GM18858 (cell line): ENCODE measurements around the gene CASP7.
"Not testable (repeated sequence)": the region's sequence is repeated elsewhere in the genome, so short reads cannot be mapped to it uniquely, and the experiment has no call there.

Experiments used
- ATAC-seq: cut with Tn5 transposase; IDR thresholded peaks from one replicate; pipeline ENCODE4 v1.9.1; 2021; ENCODE audit not compliant: unreplicated experiment

The CASP7 gene

DNA sequence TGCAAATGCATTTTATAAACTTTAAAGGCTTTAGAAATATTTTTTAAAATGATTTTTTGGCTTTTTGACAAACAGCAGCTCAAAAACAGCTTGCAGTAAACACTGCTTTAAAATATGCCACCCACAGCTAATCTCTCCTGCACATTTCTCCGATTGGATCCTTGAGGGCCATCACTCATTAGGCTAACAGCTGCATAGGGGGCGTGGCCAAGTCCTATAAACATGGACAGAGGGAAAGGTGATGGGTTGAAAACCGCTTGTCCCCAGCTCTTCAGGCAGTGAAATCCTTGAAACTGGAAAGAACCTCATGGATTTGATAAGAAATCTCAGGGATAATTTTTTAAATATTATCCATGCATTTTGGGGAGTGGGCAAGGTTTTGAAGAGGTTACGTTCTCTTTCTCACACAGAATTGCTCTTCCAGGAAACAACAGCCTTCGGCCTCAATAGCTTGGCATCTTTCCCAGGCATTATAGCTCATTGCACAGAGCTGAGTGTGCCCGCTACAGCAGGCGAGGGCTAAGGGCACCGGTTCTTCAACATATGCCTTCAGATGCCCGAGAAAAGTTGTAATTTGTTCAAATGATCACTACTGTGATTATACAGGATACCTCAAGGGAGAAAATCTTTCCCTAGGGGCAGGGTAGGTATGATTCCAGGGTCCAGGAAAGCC, 73.4 kb downstream of the CASP7 start:
- ATAC-seq = no peak

DNA sequence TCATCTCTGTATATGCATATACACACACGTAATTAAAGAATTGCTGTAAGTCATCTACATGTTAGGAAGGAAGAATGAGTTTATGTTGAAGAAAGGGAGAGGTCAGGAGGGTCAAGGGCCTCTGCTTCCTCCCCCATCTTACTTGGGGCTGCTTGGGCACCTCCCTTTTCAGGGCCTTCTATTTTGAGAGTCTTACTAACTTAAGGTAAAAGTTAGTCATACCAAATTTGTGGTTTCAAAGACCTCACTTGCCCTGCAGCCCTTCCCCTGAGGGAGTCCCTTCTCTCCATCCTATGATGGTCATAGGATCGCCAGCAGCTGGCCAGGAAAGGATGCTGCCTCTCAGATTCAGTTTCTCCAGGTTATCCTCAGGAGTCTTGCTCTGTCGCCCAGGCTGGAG, 74.4 kb downstream of the CASP7 start:
- no peak for ATAC-seq

DNA sequence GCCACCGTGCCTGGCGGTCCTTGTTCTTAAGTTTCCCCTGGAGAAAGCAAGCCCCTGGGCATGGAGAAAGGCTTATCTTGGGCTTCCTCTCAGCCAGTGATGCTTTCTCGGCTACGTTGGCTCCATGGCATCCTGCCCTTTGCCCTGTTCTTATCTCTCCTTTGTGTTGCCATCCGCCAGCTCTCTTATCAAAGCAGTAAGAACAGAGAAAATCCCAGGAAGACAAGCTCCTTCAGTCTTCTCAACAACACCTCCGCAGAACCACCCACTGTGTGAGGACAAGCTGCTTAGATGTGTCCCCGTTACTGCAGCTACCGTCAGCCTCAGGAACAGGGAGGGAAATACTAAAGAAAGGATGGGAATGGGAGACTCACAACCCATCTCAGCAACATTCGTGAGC, 75.1 kb downstream of the CASP7 start:
- no peak for ATAC-seq

DNA sequence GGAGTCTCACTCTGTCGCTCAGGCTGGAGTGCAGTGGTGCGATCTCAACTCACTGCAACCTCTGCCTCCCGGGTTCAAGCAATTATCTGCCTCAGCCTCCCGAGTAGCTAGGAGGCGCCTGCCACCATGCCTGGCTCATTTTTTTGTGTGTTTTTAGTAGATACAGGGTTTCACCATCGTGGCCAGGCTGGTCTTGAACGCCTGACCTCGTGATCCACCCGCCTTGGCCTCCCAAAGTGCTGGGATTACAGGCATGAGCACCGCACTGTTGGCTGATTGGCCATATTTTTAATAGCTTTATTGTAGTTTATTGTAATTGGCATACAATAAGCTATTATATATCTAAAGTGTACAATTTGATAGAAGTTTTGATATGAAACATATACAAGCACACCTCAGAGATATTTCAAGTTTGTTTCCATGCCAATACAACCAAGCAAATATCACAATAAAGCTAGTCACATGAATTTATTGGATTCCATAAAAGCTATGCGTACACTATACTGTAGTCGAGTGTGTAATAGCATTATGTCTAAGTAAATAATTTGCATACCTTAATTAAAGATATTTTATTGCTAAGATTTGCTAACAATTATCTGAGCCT, 77.3 kb downstream of the CASP7 start:
- ATAC-seq = no peak

DNA sequence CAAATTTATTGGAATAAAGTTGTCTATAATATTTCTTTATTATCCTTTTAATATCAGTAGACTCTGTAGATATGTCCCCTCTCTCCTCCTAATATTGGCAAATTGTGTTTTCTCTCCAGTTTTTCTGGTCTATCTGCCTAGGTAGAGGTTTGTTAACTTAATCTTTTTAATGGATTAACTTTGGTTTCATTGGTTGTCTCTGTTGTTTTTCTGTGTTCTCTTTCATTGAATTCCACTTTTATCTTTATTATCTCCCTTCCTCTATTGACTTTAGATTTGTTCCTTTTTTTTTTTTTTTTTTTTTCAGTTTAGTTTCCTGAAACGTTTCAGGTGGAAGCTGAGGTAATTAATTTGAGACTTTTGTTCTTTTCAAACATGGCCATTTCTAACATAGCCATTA, 82.4 kb downstream of the CASP7 start:
- no peak for ATAC-seq

DNA sequence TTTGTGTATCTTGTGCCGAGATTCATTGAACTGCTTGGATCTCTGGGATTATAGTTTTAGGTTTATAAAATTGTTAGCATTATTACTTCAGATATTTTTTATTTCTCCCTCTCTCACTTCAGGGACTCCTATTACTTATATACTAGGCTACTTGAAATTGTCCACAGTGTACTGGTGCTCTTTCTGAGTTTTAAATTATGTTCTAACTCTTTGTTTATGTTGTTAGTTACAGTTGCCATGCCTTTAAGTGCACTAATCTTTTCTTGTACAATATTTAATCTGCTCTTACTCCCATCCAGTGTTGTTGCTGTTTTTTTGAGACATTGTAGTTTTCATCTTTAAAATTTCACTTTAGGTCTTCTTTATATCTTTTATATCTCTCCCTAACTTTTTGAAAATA, 84.9 kb downstream of the CASP7 start:
- ATAC-seq = no peak

DNA sequence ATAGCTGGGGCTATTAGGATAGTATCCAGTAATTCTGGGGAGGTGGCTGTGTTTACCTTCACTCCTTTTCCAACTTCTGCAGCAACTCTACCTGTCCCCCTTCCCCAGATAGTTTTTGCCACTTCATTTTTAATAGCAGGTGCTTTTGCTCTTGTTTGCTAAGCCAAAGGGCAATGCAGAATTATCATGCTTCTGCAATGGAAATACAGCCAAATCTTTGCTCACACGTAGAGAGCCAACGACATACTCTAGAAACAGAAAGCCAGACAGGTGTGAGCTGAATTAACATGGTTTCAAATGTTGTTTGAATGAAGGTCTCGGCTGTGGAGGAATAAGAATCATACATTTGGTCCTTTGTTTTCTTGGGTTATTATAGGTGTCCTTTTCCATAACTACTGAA, 86.2 kb downstream of the CASP7 start:
- no peak for ATAC-seq

DNA sequence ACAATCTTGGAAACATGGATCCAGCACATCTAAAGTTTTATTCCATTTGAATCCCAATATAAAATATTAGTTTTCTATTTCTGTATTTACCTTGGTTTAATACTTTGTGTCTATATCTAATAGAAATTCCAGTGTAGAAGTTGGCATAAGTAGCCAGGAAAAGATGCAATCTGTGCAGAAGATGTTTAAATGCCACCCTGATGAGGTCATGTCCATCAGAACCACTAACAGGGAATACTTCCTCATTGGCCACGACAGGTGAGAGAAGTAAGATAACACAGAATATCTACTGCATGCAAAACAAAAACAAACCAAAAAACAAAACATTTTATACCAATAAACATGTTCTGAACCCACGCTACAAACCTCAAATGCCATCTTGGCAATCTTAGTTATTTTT, 87.5 kb downstream of the CASP7 start:
- no peak for ATAC-seq

DNA sequence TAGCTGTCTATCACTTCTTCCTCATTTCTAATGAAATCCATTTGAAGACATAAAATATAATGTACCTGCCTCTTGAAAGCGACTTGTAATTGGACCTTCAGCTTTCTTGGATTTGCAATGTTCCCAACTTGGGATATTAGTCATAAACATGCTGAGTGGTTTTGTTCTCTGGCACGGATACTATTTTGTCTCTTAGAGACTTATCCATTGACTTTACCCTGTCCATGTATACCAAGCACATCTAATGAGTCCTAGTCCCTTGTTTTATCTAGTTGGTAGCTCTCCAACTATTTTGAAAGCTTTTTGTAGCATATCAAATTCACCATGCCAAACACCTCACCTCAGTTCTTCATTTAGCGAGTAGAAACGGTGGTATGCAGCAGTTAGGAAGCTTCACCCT, 90.6 kb downstream of the CASP7 start:
- ATAC-seq = no peak

DNA sequence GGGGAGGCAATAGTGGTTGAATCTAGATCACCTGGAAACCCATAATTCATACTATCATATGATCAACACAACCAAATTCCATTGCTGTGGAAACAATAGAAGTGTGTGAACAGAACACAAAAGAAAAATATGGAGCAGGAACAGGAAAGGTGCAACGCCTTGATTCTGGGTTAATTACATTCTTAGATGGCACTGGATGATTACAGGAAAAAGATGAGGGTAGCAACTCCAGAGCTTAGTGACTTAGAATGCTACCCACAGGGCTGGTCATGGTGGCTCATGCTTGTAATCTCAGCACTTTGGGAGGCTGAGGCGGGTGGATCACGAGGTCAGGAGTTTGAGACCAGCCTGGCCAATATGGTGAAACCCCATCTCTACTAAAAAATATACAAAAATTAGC, 91.4 kb downstream of the CASP7 start:
- not testable (repeated sequence) for ATAC-seq

DNA sequence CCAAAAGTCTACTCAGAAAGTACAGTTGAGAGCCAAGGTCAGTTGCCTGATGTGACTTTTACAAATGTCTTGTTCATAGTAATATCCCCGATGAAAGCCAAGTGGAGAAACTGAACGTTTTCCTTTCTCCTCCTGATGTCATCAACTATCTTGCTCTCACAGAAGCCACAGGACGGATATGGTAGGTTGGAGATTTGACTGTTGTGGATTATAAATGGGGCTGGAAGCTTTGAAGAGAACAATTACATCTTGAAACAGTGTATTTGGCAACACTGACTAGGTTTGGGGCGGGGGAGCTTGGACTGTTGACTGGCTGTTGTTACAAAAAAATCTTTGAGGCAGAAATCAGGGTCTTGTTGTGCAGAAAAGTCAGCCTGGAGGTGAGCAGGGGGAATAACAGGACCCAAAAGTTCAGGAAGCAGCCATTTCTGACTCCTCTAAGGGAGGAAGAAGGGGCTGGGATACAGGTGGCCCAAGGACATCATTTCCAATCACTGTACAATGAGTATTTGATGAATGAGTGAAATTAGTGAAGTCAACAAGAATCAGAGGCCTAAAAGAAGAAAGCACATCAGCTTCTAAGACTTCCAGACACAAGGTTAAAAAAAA, 96.1 kb downstream of the CASP7 start:
- ATAC-seq = no peak

DNA sequence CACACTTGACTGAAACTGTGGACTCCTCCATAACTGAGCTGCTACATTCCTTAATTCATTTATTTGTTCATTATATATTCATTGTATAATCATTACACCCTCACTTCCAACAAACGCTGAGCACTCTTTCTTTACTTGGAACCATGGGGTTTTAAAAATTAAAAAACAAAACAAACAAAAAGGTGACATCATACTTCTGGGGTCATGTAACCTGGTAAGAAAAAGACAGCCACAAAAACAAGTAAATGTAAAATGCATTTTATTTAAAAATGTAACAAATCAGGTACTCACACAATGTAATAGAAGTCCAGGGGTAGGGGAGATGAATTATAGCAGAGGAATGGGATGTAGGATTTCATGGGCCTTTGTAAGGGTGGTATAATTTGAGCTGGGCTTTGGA, 96.8 kb downstream of the CASP7 start:
- ATAC-seq = no peak
